ENCODE measurements around the gene CYSRT1. TPM values are rescaled to one million over a fixed set of nuclear protein-coding genes. Genes with fewer than 3 reads are reported as not detected.

CYSRT1 gene
- total RNA-seq, 4 donors from 2014 or later, result 0.94 to 2.3 (median 1.3) TPM; not detected in 1

GRCh38 chr9:137187386-137187785 lies 37.6 kb upstream of the CYSRT1 start:
- DNase-seq, result no peak
- Histone ChIP-seq H3K4me1 (peaks cover 29 to 30% of the 10 kb centered on the region in 2 donors), H3K4me3 (replicated peaks in 1 of 3) (peak overlapping the region in 2 of 3 donors; percentile 70 to 90), H3K27me3 (no peaks in the 10 kb centered on the region), H3K36me3 (peaks cover 27 to 39% of the 10 kb centered on the region in 2 donors), H3K27ac (no peak overlapping the region), H3K9me3 (no peaks in the 10 kb centered on the region)
- TF ChIP-seq CTCF (IDR thresholded peaks at IDR 0.05), result no peak
- TF ChIP-seq POLR2A (IDR thresholded peaks at IDR 0.05), result no peak
- 77 to 85% methylated on average over 4 to 7 of the region's 15 CpGs for WGBS, 2 donors
- intact Hi-C loops (cut with DNase I), result loop anchor here (5.0 kb wide), 1 partner anchor 40 kb away; the partner anchor contains the start of genes CYSRT1 and RNF224

- TF ChIP-seq CTCF (IDR thresholded peaks at IDR 0.05) (no peak), POLR2A (IDR thresholded peaks at IDR 0.05) (no peak)
- Histone ChIP-seq H3K27me3 (no peaks in the 10 kb centered on the region), H3K27ac (peak overlapping the region; percentile 70 to 88 (median 86)), H3K9me3 (no peaks in the 10 kb centered on the region), H3K4me1 (peaks cover 29 to 30% of the 10 kb centered on the region in 2 donors), H3K36me3 (peaks cover 21 to 32% of the 10 kb centered on the region in 2 donors), H3K4me3 (replicated peaks in 1 of 3) (peak overlapping the region; percentile 70 to 90 (median 86))
- 1% methylated on average over 24 to 28 of the region's 31 CpGs for WGBS, 2 donors
- no peak for DNase-seq
- intact Hi-C loops (cut with DNase I), result loop anchor here (5.0 kb wide), 1 partner anchor 39 kb away; the partner anchor contains the start of genes CYSRT1 and RNF224
These were observed 36.9 kb upstream of the CYSRT1 start for GRCh38 chr9:137188086-137188489.

- H3K36me3 ChIP-seq, result peaks cover 15 to 26% of the 10 kb centered on the region in 2 donors
- intact Hi-C loops (cut with DNase I), result loop anchor here (5.0 kb wide), 1 partner anchor 39 kb away; the partner anchor contains the start of genes CYSRT1 and RNF224
These were observed 36.3 kb upstream of the CYSRT1 start, which contains the start of the genes ANAPC2 and SSNA1 for GRCh38 chr9:137188490-137189296. Gene ANAPC2, minus strand, starts transcription at chr9:137188560. Its CDS starts 28 bp downstream, at chr9:137188532. Gene SSNA1, plus strand, starts transcription at chr9:137188676. Its CDS starts 51 bp downstream, at chr9:137188727.

GRCh38 chr9:137189297-137190295 lies 35.4 kb upstream of the CYSRT1 start:
- Histone ChIP-seq H3K9me3 (no peaks in the 10 kb centered on the region), H3K36me3 (peaks cover 10 to 17% of the 10 kb centered on the region in 2 donors), H3K27ac (peak overlapping the region; percentile 70 to 88 (median 86)), H3K27me3 (no peaks in the 10 kb centered on the region), H3K4me3 (replicated peaks in 1 of 3) (peak overlapping the region; percentile 29 to 90 (median 86)), H3K4me1 (peaks cover 29 to 33% of the 10 kb centered on the region in 2 donors)
- TF ChIP-seq CTCF (IDR thresholded peaks at IDR 0.05) (no peak), POLR2A (IDR thresholded peaks at IDR 0.05) (no peak)
- no peak for DNase-seq
- 37 to 52% methylated on average over 13 to 15 of the region's 23 CpGs for WGBS, 2 donors
- intact Hi-C loops (cut with DNase I), result loop anchor here (5.0 kb wide), 1 partner anchor 38 kb away; the partner anchor contains the start of genes CYSRT1 and RNF224

More at GRCh38 chr9:137188490-137189296, 36.3 kb upstream of the CYSRT1 start, which contains the start of the genes ANAPC2 and SSNA1:
- H3K9me3 ChIP-seq, result no peaks in the 10 kb centered on the region
- WGBS, 2 donors, result 0% methylated on average over 15 of the region's 98 CpGs; no CpG with 5 or more reads in 1 of the 2 donors
- TF ChIP-seq POLR2A (IDR thresholded peaks at IDR 0.05), result peak; percentile 31 to 87
- peak in 2 of 6 experiments; percentile 28 to 53 for TF ChIP-seq CTCF (IDR thresholded peaks at IDR 0.05)
- H3K27ac ChIP-seq, result peak within 1 kb of the TSS; percentile 70 to 88 (median 86)
- peaks cover 29 to 30% of the 10 kb centered on the region in 2 donors for H3K4me1 ChIP-seq
- H3K27me3 ChIP-seq, result no peaks in the 10 kb centered on the region
- peak; percentile 92 to 93 for DNase-seq
- H3K4me3 ChIP-seq (replicated peaks in 1 of 3), result peak within 1 kb of the TSS; percentile 70 to 90 (median 86)
